CD14-positive monocyte (primary cell): ENCODE results near the gene HAP1. TPM values are rescaled to one million over a fixed set of nuclear protein-coding genes. Genes with fewer than 3 reads are reported as not detected.

Experiments used
- DNase-seq, 3 donors: peaks; one replicate each; pipeline ENCODE4 v3.0.0-alpha.2; 2011 to 2022
- H2AFZ ChIP-seq: 2 replicates; pipeline ENCODE4 v1.6.0; 2012; ENCODE audit warnings: mild to moderate bottlenecking, low read depth, low read length, inconsistent platforms; ENCODE audit not compliant: insufficient read depth, poor library complexity, severe bottlenecking
- H3K27ac ChIP-seq, 2 donors: 1 replicate in 1 of 2; 2 replicates in 1 of 2; pipeline ENCODE4 v1.5.1; 2012 to 2013; ENCODE audit warnings: low read length in 2 of 2, control low read depth in 1 of 2, inconsistent platforms in 1 of 2, low read depth in 1 of 2, mild to moderate bottlenecking in 1 of 2
- H3K27me3 ChIP-seq, 2 donors: one replicate each; pipeline versions ENCODE4 v1.6.0 to v1.6.1; 2011 to 2013; ENCODE audit warnings: low read length in 2 of 2; ENCODE audit not compliant: control insufficient read depth in 2 of 2, insufficient read depth in 2 of 2
- H3K36me3 ChIP-seq, 2 donors: replicated peaks in 1 of 2; 1 replicate in 1 of 2; 2 replicates in 1 of 2; pipeline versions ENCODE4 v1.5.1 to v1.6.1; 2012 to 2013; ENCODE audit warnings: low read length in 2 of 2, control low read depth in 1 of 2, inconsistent platforms in 1 of 2, mild to moderate bottlenecking in 1 of 2; ENCODE audit not compliant: insufficient read depth in 2 of 2, control insufficient read depth in 1 of 2
- H3K4me1 ChIP-seq, 2 donors: 1 replicate in 1 of 2; 2 replicates in 1 of 2; pipeline versions ENCODE4 v1.5.1 to v1.6.1; 2012 to 2013; ENCODE audit warnings: low read length in 2 of 2, control low read depth in 1 of 2, inconsistent platforms in 1 of 2, mild to moderate bottlenecking in 1 of 2, moderate library complexity in 1 of 2; ENCODE audit not compliant: insufficient read depth in 2 of 2, control insufficient read depth in 1 of 2
- H3K4me2 ChIP-seq: replicated peaks from 2 replicates; pipeline ENCODE3; 2012; ENCODE audit warnings: low read length, moderate library complexity, mild to moderate bottlenecking; ENCODE audit not compliant: poor library complexity, severe bottlenecking; ENCODE audit errors: extremely low read depth
- H3K4me3 ChIP-seq, 3 experiments: fragments of 200-600 bp in 1 of 3; sonication (generic) in 1 of 3; replicated peaks in 1 of 3; 1 replicate in 2 of 3; 2 replicates in 1 of 3; pipeline ENCODE4 v1.5.1; 2011 to 2013; ENCODE audit warnings: low read length in 3 of 3, mild to moderate bottlenecking in 3 of 3, control low read depth in 2 of 3, low read depth in 2 of 3, inconsistent platforms in 1 of 3, moderate library complexity in 1 of 3
- H3K79me2 ChIP-seq: 2 replicates; pipeline ENCODE4 v1.6.0; 2012; ENCODE audit warnings: mild to moderate bottlenecking, control low read depth, inconsistent platforms, low read length, moderate library complexity; ENCODE audit not compliant: insufficient read depth
- H3K9ac ChIP-seq: 2 replicates; pipeline ENCODE4 v1.6.0; 2017; ENCODE audit warnings: low read length, mild to moderate bottlenecking; ENCODE audit not compliant: insufficient read depth, poor library complexity, severe bottlenecking
- H3K9me3 ChIP-seq, 2 donors: replicated peaks in 1 of 2; 1 replicate in 1 of 2; 2 replicates in 1 of 2; pipeline versions ENCODE4 v1.5.1 to v1.6.1; 2012 to 2013; ENCODE audit warnings: low read length in 2 of 2, control low read depth in 1 of 2; ENCODE audit not compliant: control insufficient read depth in 1 of 2, insufficient read depth in 1 of 2
- H4K20me1 ChIP-seq: 2 replicates; pipeline ENCODE4 v1.6.0; 2012; ENCODE audit warnings: mild to moderate bottlenecking, low read length, control low read depth, moderate library complexity; ENCODE audit not compliant: insufficient read depth
- H3K27ac Mint-ChIP-seq, 7 donors: one replicate each; pipeline ENCODE4 v1.8.0; 2020; ENCODE audit warnings: mild to moderate bottlenecking in 7 of 7, mixed read lengths in 7 of 7, moderate library complexity in 6 of 7, inconsistent platforms in 2 of 7
- H3K27me3 Mint-ChIP-seq, 3 donors: one replicate each; pipeline ENCODE4 v1.8.0; 2021 to 2022; ENCODE audit warnings: low read depth in 3 of 3, mild to moderate bottlenecking in 3 of 3, mixed read lengths in 3 of 3, moderate library complexity in 3 of 3, inconsistent platforms in 1 of 3
- H3K36me3 Mint-ChIP-seq, 2 donors: one replicate each; pipeline ENCODE4 v1.8.0; 2020; ENCODE audit warnings: mixed read lengths in 2 of 2, inconsistent platforms in 1 of 2, mild to moderate bottlenecking in 1 of 2
- H3K4me1 Mint-ChIP-seq: one replicate; pipeline ENCODE4 v1.8.0; 2020; ENCODE audit warnings: mild to moderate bottlenecking, mixed read lengths
- H3K4me3 Mint-ChIP-seq, 2 donors: one replicate each; pipeline ENCODE4 v1.8.0; 2020; ENCODE audit warnings: mild to moderate bottlenecking in 2 of 2, mixed read lengths in 2 of 2, moderate library complexity in 1 of 2
- H3K9me3 Mint-ChIP-seq, 7 donors: one replicate each; pipeline ENCODE4 v1.8.0; 2020 to 2022; ENCODE audit warnings: mixed read lengths in 7 of 7, mild to moderate bottlenecking in 6 of 7, moderate library complexity in 6 of 7, inconsistent platforms in 2 of 7
- WGBS: methylation state at CpG from one replicate; pipeline ENCODE4 v1.1.5; 2013; ENCODE audit warnings: missing lambda C conversion rate; ENCODE audit not compliant: insufficient coverage; 5-methylcytosine and 5-hydroxymethylcytosine counted together
- intact Hi-C, 2 donors: fragments of 100-400 bp; cut with micrococcal nuclease; formaldehyde crosslinking; loops; one replicate each; pipeline versions ENCODE4 v1.15.0 to v1.15.1; 2023
- polyA plus RNA-seq, 3 donors: library from polyadenylated mRNA; depleted of rRNA in 1 of 3; unstranded in 2 of 3; stranded (reverse) in 1 of 3; fragments of 300-500 nt in 2 of 3; fragments of >200 nt in 1 of 3; fragmentation: Illumina TruSeq in 2 of 3; gene quantifications; 1 replicate in 2 of 3; 2 replicates in 1 of 3; pipeline ENCODE4 v1.2.3, GENCODE V29; 2012 to 2021
- TF ChIP-seq, protein P1 (sequence below): fragments of 200-600 bp; IDR thresholded peaks from one replicate; pipeline ENCODE4 v1.8.0; 2022; ENCODE audit warnings: antibody characterized with exemption, mild to moderate bottlenecking

The HAP1 gene
- polyA plus RNA-seq, 3 donors = not detected

DNA sequence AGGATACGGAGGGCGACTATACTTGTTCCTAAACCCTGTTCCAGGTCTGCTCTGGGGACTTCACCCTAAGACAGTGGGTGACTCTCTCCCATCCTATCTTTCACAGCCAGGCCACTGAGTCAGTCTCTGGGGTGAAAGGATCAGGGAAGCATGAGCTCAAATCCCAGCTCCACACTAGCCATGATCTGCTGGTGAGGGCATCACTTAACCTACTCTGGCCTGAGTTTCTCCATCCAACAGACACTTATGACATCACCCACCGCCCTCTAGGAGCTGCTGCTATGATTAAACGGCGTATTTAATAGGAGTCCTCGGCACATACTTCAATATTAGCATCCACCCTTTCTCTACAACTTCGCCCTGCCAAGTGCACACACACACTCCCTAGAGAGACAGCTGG is 12.2 kb downstream of the HAP1 start:
- peaks cover 10 to 11% of the 10 kb centered on the region in 2 donors for H3K4me1 ChIP-seq
- no peak overlapping the region for H3K4me2 ChIP-seq
- H3K27me3 Mint-ChIP-seq = peaks cover 0 to 7% (median 5%) of the 10 kb centered on the region in 3 donors
- H3K9ac ChIP-seq = no peak overlapping the region
- no peak overlapping the region for H3K27ac Mint-ChIP-seq
- intact Hi-C loops = no loop called here
- H3K79me2 ChIP-seq = no peaks in the 10 kb centered on the region
- TF ChIP-seq, protein P1, sequence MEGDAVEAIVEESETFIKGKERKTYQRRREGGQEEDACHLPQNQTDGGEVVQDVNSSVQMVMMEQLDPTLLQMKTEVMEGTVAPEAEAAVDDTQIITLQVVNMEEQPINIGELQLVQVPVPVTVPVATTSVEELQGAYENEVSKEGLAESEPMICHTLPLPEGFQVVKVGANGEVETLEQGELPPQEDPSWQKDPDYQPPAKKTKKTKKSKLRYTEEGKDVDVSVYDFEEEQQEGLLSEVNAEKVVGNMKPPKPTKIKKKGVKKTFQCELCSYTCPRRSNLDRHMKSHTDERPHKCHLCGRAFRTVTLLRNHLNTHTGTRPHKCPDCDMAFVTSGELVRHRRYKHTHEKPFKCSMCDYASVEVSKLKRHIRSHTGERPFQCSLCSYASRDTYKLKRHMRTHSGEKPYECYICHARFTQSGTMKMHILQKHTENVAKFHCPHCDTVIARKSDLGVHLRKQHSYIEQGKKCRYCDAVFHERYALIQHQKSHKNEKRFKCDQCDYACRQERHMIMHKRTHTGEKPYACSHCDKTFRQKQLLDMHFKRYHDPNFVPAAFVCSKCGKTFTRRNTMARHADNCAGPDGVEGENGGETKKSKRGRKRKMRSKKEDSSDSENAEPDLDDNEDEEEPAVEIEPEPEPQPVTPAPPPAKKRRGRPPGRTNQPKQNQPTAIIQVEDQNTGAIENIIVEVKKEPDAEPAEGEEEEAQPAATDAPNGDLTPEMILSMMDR = no peak
- no peak overlapping the region for H2AFZ ChIP-seq
- no peak for DNase-seq
- H3K27ac ChIP-seq = no peak overlapping the region
- WGBS = 83% methylated on average over 4 of the region's 7 CpGs
- H3K4me3 Mint-ChIP-seq = no peak overlapping the region
- H3K27me3 ChIP-seq = no peaks in the 10 kb centered on the region
- H4K20me1 ChIP-seq = no peaks in the 10 kb centered on the region
- H3K36me3 ChIP-seq = no peaks in the 10 kb centered on the region
- H3K36me3 Mint-ChIP-seq = no peaks in the 10 kb centered on the region
- no peaks in the 10 kb centered on the region for H3K9me3 ChIP-seq
- no peak overlapping the region for H3K4me3 ChIP-seq
- peaks cover 9% of the 10 kb centered on the region for H3K4me1 Mint-ChIP-seq
- peaks cover 0 to 2% (median 0%) of the 10 kb centered on the region in 7 donors for H3K9me3 Mint-ChIP-seq

DNA sequence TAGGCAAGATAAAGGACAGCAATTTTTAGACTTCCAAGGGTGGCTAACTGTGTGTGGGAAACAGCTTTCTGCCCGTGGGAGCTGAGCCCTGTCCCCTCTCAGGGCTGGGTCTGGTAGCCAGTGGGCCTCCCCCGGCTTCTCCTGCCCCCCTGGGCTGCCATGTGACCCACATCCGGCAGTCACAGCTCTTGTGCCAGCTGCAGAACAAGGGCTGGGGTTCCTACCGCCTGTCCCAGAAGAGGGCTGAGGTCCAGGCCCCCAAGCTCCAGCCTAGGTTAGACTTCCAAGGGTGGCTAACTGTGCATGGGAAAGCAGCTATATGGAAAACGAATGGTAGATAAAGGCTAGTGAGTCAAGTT is 16.2 kb downstream of the HAP1 start:
- H3K4me3 Mint-ChIP-seq = no peak overlapping the region
- DNase-seq = no peak

More for the DNA sequence above, 16.2 kb downstream of the HAP1 start:
- H3K79me2 ChIP-seq = no peaks in the 10 kb centered on the region
- Mint-ChIP-seq H3K36me3 (no peaks in the 10 kb centered on the region), H3K27me3 (peaks cover 0 to 3% (median 2%) of the 10 kb centered on the region in 3 donors), H3K9me3 (peaks cover 0 to 2% (median 0%) of the 10 kb centered on the region in 7 donors), H3K27ac (no peak overlapping the region), H3K4me1 (peaks cover 13% of the 10 kb centered on the region)
- H3K4me1 ChIP-seq = peaks cover 12 to 14% of the 10 kb centered on the region in 2 donors
- H3K9ac ChIP-seq = no peak overlapping the region
- 87% methylated on average over 5 of the region's 5 CpGs for WGBS
- H2AFZ ChIP-seq = no peak overlapping the region
- intact Hi-C loops = no loop called here
- H3K27ac ChIP-seq = no peak overlapping the region
- no peaks in the 10 kb centered on the region for H3K36me3 ChIP-seq
- TF ChIP-seq, protein P1 = no peak
- no peak overlapping the region for H3K4me2 ChIP-seq
- H3K4me3 ChIP-seq = no peak overlapping the region
- no peaks in the 10 kb centered on the region for H3K27me3 ChIP-seq
- H3K9me3 ChIP-seq = no peaks in the 10 kb centered on the region
- no peaks in the 10 kb centered on the region for H4K20me1 ChIP-seq
